GM20000 (cell line): ENCODE results near the gene SERPINB6.
A peak's percentile ranks its signal among the peaks of the same experiment; 100 is the strongest.

Experiments
- DNase-seq: peaks from one replicate; pipeline ENCODE4 v3.0.0; 2012; ENCODE audit warnings: low spot score
- TF ChIP-seq, protein P1 (sequence below): IDR thresholded peaks from 2 replicates; pipeline ENCODE4 v1.5.1; 2012; ENCODE audit warnings: mild to moderate bottlenecking, control low read depth; ENCODE audit errors: extremely low read depth, missing control alignments

Gene SERPINB6

GRCh38 chr6:2940851-2941250 lies 30.5 kb downstream of the SERPINB6 start:
- TF ChIP-seq, protein P1, sequence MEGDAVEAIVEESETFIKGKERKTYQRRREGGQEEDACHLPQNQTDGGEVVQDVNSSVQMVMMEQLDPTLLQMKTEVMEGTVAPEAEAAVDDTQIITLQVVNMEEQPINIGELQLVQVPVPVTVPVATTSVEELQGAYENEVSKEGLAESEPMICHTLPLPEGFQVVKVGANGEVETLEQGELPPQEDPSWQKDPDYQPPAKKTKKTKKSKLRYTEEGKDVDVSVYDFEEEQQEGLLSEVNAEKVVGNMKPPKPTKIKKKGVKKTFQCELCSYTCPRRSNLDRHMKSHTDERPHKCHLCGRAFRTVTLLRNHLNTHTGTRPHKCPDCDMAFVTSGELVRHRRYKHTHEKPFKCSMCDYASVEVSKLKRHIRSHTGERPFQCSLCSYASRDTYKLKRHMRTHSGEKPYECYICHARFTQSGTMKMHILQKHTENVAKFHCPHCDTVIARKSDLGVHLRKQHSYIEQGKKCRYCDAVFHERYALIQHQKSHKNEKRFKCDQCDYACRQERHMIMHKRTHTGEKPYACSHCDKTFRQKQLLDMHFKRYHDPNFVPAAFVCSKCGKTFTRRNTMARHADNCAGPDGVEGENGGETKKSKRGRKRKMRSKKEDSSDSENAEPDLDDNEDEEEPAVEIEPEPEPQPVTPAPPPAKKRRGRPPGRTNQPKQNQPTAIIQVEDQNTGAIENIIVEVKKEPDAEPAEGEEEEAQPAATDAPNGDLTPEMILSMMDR = no peak
- DNase-seq = no peak

GRCh38 chr6:2940010-2940850 lies 31.1 kb downstream of the SERPINB6 start:
- DNase-seq = peak; percentile 90
- TF ChIP-seq, protein P1 = no peak

GRCh38 chr6:2939315-2940009 lies 31.9 kb downstream of the SERPINB6 start:
- no peak for DNase-seq
- TF ChIP-seq, protein P1 = no peak

DNA sequence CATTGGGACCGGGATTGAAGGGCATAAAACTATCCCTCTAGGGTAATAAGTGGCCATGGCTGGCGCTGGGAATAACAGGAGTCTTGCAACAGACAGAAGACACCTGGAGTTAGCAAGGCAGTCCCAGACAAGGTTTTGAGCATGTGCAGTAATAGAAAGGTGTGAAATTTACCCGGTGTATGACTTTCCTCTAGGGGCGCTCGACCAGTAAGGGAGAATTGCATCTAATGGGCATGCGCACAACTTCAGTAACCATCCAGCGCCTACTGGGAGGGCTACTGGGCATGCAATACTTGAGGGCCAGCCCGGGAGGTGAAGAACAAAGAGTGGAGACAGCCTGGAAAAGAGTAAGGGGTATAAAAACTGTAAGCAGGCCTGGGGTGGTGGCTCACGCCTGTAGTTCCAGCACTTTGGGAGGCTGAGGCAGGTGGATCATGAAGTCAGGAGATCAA lies 32.7 kb downstream of the SERPINB6 start:
- DNase-seq = no peak
- TF ChIP-seq, protein P1 = no peak

DNA sequence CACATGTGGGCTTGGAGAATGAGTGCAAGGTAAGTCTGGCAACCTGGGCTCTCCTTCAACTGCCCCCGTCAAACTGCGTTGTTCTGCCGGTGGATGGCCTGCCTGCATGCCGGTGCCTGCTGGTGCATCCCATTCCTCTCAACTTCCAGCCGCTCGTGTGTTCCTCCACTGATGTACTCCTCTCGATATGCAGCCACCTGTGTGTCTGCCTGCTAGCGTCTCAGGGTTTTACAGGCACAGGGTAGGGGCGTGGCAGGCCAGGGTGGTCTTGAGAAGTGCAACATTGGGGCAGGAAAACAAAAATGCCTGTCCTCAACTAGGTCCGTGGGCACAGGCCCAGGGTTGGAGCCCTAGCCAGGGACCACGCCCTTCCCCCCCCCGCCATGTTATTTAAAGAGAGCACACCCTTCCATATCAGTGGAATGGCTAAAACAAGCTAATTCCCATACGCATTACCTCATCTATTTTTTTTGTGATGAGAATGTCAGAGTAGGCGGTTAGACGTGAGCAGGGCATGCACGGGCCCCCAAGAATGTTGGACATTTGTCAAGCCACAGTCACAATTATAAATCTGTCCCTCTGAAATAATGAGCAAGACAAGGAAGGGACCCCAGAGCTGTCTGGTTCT lies 33.2 kb downstream of the SERPINB6 start:
- DNase-seq = no peak
- TF ChIP-seq, protein P1 = no peak

DNA sequence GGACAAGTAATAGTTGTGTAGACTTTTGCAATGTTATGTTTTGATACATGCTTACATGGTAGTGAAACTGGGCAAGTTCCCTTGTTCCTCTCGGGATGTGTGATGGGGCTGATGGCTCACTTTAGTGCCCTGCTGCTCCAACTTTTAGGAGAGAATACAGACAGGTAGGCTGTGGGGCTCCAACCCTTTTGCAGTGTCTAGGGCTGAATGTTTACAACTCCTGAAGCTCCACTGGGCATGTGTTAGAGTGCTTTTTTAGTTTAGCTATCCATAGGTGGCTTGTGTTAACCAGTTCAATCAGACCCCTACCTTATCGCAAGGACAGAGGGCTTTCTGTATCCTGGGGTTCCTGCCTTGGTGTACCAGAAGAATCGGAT lies 33.8 kb downstream of the SERPINB6 start:
- TF ChIP-seq, protein P1 = no peak
- DNase-seq = no peak
